Body of pancreas (tissue), 4 donors: Measurements from ENCODE around the gene TMEM123. TPM values are rescaled to one million over a fixed set of nuclear protein-coding genes. Genes with fewer than 3 reads are reported as not detected.

Experiments used
- ATAC-seq: fragments of 150-250 bp; one replicate; pipeline ENCODE4 v1.9.1; 2016
- DNase-seq, 4 donors: peaks; one replicate each; pipeline ENCODE4 v3.0.0-alpha.2; 2019
- H3K27ac ChIP-seq, 4 donors: fragments of 200-600 bp; sonication (generic); 1 replicate in 3 of 4; 2 replicates in 1 of 4; pipeline versions ENCODE4 v1.5.1 to v1.6.1; 2016 to 2019; ENCODE audit warnings: mild to moderate bottlenecking in 1 of 4, mixed read lengths in 1 of 4, moderate library complexity in 1 of 4
- H3K27me3 ChIP-seq, 2 donors: fragments of 200-600 bp; sonication (generic); one replicate each; pipeline ENCODE4 v1.6.0; 2016; ENCODE audit warnings: mild to moderate bottlenecking in 1 of 2
- H3K36me3 ChIP-seq, 2 donors: fragments of 200-600 bp; sonication (generic); replicated peaks in 1 of 2; 2 replicates each; pipeline ENCODE4 v1.5.1; 2016; ENCODE audit warnings: low read depth in 2 of 2; ENCODE audit not compliant: insufficient read depth in 1 of 2
- H3K4me1 ChIP-seq: fragments of 200-600 bp; sonication (generic); one replicate; pipeline ENCODE4 v1.6.0; 2016
- H3K4me3 ChIP-seq, 2 donors: fragments of 200-600 bp; sonication (generic); 1 replicate in 1 of 2; 2 replicates in 1 of 2; pipeline ENCODE4 v1.5.1; 2016 to 2019
- H3K9me3 ChIP-seq, 3 donors: fragments of 200-600 bp; sonication (generic); 1 replicate in 2 of 3; 2 replicates in 1 of 3; pipeline ENCODE4 v1.5.1; 2016
- POLR2A ChIP-seq, 3 donors: fragments of 450-650 bp; IDR thresholded peaks; one replicate each; pipeline ENCODE4 v1.6.1; 2016; ENCODE audit warnings: antibody characterized with exemption in 3 of 3, mild to moderate bottlenecking in 2 of 3
- WGBS, 2 donors: methylation state at CpG; one replicate each; pipeline ENCODE4 v1.1.5; 2017; 5-methylcytosine and 5-hydroxymethylcytosine counted together
- intact Hi-C: fragments of 100-400 bp; cut with DNase I; formaldehyde crosslinking; loops from one replicate; pipeline ENCODE4 v1.15.1; 2023
- total RNA-seq, 2 donors: library from RNA; depleted of rRNA; stranded (reverse); fragments of >200 nt; gene quantifications; one replicate each; pipeline ENCODE4 v1.1.0, GENCODE V29; 2016
- TF ChIP-seq, protein P1 (sequence below), 7 experiments: fragments of 450-650 bp in 4 of 7; fragments of 200-600 bp in 3 of 7; sonication (generic) in 3 of 7; IDR thresholded peaks; one replicate each; pipeline ENCODE4 v1.5.1; 2016 to 2019; ENCODE audit warnings: antibody characterized with exemption in 7 of 7

Gene TMEM123
- total RNA-seq, 2 donors from 2014 or later: 40.2 to 82.5 TPM

DNA sequence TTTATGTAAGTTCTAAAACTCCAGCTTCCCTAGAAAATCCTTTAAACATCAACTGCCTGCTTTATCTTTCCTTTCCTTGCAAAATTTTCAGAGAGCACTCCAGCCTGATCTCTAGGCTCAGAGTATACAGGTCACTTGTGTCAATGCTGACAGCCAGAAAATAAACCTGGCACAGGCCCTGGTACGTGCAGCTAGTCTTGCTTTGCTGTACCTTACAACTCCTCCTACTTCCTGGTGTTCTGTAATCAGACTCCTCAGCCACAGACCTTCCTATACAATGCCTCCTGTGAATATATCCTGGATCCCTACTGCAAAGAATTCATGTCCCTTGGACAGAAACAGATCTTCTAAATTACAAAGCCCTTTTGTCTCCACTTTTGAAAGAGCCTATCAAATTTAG, 24.2 kb upstream of the TMEM123 start:
- peak overlapping the region; percentile 11 to 62 (median 36) for H3K27ac ChIP-seq
- ATAC-seq: peak; percentile 93

DNA sequence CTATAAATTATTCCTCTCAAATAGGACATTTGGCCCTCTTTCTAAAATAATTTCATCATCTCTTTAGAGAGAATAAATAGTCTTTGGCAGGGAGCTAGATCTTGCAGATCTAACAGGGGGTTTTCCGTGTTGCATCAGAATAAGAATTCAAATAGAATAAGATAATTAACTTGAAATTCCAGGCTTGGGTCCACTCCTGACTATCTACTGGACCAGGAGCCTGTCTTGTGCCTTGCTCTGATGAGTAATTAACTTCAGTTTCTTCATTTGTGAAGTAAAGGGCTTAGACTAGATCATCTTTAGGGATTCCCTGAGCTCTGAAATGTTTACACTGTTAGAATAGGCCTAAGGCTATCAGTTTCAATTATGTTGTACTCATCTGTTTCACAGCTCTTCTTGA, 23.5 kb upstream of the TMEM123 start:
- intact Hi-C loops: no loop called here
- H3K9me3 ChIP-seq: no peaks in the 10 kb centered on the region
- peak overlapping the region in 2 of 4 donors; percentile 37 to 62 for H3K27ac ChIP-seq
- 53 to 59% methylated on average over 1 of the region's 1 CpG for WGBS, 2 donors
- H3K4me3 ChIP-seq: no peak overlapping the region
- TF ChIP-seq POLR2A (IDR thresholded peaks at IDR 0.05): no peak
- TF ChIP-seq, protein P1, sequence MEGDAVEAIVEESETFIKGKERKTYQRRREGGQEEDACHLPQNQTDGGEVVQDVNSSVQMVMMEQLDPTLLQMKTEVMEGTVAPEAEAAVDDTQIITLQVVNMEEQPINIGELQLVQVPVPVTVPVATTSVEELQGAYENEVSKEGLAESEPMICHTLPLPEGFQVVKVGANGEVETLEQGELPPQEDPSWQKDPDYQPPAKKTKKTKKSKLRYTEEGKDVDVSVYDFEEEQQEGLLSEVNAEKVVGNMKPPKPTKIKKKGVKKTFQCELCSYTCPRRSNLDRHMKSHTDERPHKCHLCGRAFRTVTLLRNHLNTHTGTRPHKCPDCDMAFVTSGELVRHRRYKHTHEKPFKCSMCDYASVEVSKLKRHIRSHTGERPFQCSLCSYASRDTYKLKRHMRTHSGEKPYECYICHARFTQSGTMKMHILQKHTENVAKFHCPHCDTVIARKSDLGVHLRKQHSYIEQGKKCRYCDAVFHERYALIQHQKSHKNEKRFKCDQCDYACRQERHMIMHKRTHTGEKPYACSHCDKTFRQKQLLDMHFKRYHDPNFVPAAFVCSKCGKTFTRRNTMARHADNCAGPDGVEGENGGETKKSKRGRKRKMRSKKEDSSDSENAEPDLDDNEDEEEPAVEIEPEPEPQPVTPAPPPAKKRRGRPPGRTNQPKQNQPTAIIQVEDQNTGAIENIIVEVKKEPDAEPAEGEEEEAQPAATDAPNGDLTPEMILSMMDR (IDR thresholded peaks at IDR 0.05): no peak
- peaks cover 13% of the 10 kb centered on the region for H3K4me1 ChIP-seq
- H3K27me3 ChIP-seq: no peaks in the 10 kb centered on the region
- DNase-seq (no peak), ATAC-seq (no peak)
- H3K36me3 ChIP-seq: no peaks in the 10 kb centered on the region

More for the DNA sequence above, 24.2 kb upstream of the TMEM123 start:
- WGBS, 2 donors: 0 to 11% methylated on average over 1 of the region's 1 CpG
- no peak for TF ChIP-seq POLR2A (IDR thresholded peaks at IDR 0.05)
- TF ChIP-seq, protein P1 (IDR thresholded peaks at IDR 0.05): peak in 1 of 7 experiments; percentile 5
- H3K36me3 ChIP-seq: no peaks in the 10 kb centered on the region
- peaks cover 13% of the 10 kb centered on the region for H3K4me1 ChIP-seq
- peak; percentile 67 to 86 (median 81) for DNase-seq
- intact Hi-C loops: no loop called here
- H3K4me3 ChIP-seq: no peak overlapping the region
- H3K9me3 ChIP-seq: no peaks in the 10 kb centered on the region
- no peaks in the 10 kb centered on the region for H3K27me3 ChIP-seq

DNA sequence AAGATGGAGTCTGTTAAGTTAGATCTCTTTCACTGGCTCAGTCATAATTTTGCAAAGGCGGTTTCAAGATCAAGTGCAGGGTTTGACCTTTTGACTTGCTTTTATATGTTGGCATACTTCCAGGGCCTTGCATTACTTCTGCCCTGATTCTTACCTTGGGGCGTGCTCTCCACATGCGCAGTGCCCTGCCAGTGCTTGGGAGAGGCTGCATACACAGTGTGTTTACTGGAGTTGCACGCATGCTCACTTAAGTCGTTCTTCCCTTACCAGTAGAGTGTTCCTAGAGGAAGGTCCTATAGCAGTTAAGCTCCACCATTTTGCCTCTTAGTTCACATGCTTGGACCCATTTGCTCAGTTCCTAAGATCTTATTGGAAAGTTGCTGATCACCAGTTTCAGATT, 21.0 kb upstream of the TMEM123 start:
- no peak for TF ChIP-seq POLR2A (IDR thresholded peaks at IDR 0.05)
- TF ChIP-seq, protein P1 (IDR thresholded peaks at IDR 0.05): no peak
- no peak for DNase-seq
- WGBS, 2 donors: 94 to 95% methylated on average over 5 of the region's 5 CpGs

DNA sequence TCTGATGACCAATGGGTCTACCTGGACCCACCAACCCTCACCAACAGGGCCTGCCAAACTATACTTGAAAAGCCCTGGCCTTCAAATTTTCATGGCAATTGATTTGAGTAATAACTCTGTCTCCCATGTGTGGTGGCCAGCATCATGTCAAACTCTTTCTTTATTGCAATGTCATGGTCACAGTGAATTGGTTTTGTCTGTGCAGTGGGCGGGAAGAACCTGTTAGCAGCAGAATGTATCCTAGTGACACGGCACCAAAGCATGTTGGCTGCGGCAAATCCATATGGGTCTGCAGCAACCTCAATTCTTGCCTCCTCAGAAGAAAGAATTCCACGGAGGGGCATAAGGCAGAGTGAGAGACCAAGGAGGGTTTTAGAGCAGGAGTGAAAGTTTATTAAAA, 19.6 kb upstream of the TMEM123 start:
- H3K9me3 ChIP-seq: no peaks in the 10 kb centered on the region
- no peaks in the 10 kb centered on the region for H3K36me3 ChIP-seq
- peaks cover 38% of the 10 kb centered on the region for H3K4me1 ChIP-seq
- ATAC-seq (no peak), DNase-seq (no peak)
- no peaks in the 10 kb centered on the region for H3K27me3 ChIP-seq
- H3K27ac ChIP-seq: no peak overlapping the region
- no peak for TF ChIP-seq POLR2A (IDR thresholded peaks at IDR 0.05)
- TF ChIP-seq, protein P1 (IDR thresholded peaks at IDR 0.05): no peak
- H3K4me3 ChIP-seq: no peak overlapping the region
- 91 to 98% methylated on average over 4 of the region's 4 CpGs for WGBS, 2 donors
- intact Hi-C loops: no loop called here

More for the DNA sequence above, 21.0 kb upstream of the TMEM123 start:
- H3K9me3 ChIP-seq: no peaks in the 10 kb centered on the region
- no peak for ATAC-seq
- no peak overlapping the region for H3K4me3 ChIP-seq
- H3K4me1 ChIP-seq: peaks cover 28% of the 10 kb centered on the region
- no peaks in the 10 kb centered on the region for H3K27me3 ChIP-seq
- no peaks in the 10 kb centered on the region for H3K36me3 ChIP-seq
- H3K27ac ChIP-seq: no peak overlapping the region
- intact Hi-C loops: no loop called here

DNA sequence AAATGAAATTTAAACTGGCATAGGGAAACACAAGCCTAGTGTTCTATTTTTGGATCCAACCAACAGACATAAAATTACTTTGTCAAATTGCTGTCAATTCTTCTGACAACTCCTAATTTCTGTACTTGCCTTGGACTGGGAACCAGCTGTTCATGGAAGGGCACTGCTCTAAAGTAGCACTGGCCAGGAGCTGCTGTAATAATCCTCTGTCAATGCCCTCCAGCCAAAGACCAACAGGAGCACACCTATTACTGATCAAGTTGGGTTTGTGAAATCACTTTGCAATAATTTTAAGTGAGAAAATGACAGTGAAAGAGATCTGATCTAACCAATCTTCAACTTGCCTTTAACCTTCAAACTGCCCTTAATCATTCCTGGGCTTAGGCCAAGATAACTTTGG, 18.9 kb upstream of the TMEM123 start:
- TF ChIP-seq, protein P1 (IDR thresholded peaks at IDR 0.05): no peak
- no peak for TF ChIP-seq POLR2A (IDR thresholded peaks at IDR 0.05)
- Histone ChIP-seq H3K4me3 (no peak overlapping the region), H3K9me3 (no peaks in the 10 kb centered on the region), H3K27ac (no peak overlapping the region), H3K36me3 (no peaks in the 10 kb centered on the region), H3K27me3 (no peaks in the 10 kb centered on the region), H3K4me1 (peaks cover 38% of the 10 kb centered on the region)
- DNase-seq (no peak), ATAC-seq (no peak)
- intact Hi-C loops: no loop called here
